Astrocyte of the cerebellum (primary cell): ENCODE measurements around the gene CHRM4.

Source experiments
- DNase-seq: peaks from one replicate; pipeline ENCODE4 v3.0.0-alpha.2; 2011; ENCODE audit warnings: low read depth
- H3K4me3 ChIP-seq: 2 replicates; pipeline ENCODE4 v1.5.1; 2011; ENCODE audit warnings: mild to moderate bottlenecking, low read depth, low read length, moderate library complexity
- CTCF ChIP-seq: IDR thresholded peaks from 2 replicates; pipeline ENCODE4 v1.5.1; 2012; ENCODE audit warnings: low read length, low read depth, moderate library complexity, mild to moderate bottlenecking; ENCODE audit errors: missing control alignments
- in situ Hi-C: cut with HindIII; loops from 2 replicates; pipeline ENCODE4 v1.10.0; 2017; ENCODE audit warnings: low sequenced_read_pairs

The CHRM4 gene

GRCh38 chr11:46336563-46337180 lies 54.9 kb downstream of the CHRM4 start:
- H3K4me3 ChIP-seq, result no peak overlapping the region
- in situ Hi-C loops, result no loop called here
- no peak for DNase-seq
- TF ChIP-seq CTCF, result no peak

- DNase-seq, result peak; percentile 11
- in situ Hi-C loops, result no loop called here
- no peak for TF ChIP-seq CTCF
- no peak overlapping the region for H3K4me3 ChIP-seq
Measured at GRCh38 chr11:46335890-46336562, 55.5 kb downstream of the CHRM4 start.

GRCh38 chr11:46335271-46335670 lies 56.3 kb downstream of the CHRM4 start:
- in situ Hi-C loops, result no loop called here
- no peak overlapping the region for H3K4me3 ChIP-seq
- no peak for TF ChIP-seq CTCF
- no peak for DNase-seq

- TF ChIP-seq CTCF, result no peak
- H3K4me3 ChIP-seq, result no peak overlapping the region
- no peak for DNase-seq
- in situ Hi-C loops, result no loop called here
Measured at GRCh38 chr11:46334211-46334610, 57.4 kb downstream of the CHRM4 start.
